GM18507 (cell line): Measurements from ENCODE around the gene MYL2.

Experiments used
- DNase-seq: peaks from one replicate; pipeline ENCODE4 v3.0.0; 2011; ENCODE audit warnings: low read depth; ENCODE audit not compliant: insufficient read length; ENCODE audit errors: extremely low spot score
- FAIRE-seq: peaks from 2 replicates; lab custom pipeline; 2011; peaks lifted over from hg19 to GRCh38; lab: Jason Lieb, UNC

Gene MYL2

DNA sequence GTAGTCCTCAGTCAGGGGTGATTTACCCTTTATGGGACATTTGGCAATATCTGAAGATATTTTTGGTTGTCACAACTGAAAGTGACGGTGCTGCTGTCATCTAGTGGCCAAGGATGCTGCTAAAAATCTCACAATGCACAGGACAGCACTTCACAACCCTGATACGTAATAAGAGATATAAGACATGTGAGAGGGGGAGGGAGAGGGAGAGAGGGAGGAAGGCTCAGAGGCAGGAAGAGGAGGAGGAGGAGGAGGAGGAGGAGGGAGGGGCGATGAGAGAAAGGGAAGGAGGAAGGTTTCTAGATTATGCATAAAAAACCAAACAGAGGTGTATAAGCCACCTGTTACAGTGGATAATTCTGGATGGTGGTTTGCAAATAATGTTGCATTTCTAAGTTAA lies 14.3 kb downstream of the MYL2 start:
- FAIRE-seq (peak; percentile 83), DNase-seq (no peak)

DNA sequence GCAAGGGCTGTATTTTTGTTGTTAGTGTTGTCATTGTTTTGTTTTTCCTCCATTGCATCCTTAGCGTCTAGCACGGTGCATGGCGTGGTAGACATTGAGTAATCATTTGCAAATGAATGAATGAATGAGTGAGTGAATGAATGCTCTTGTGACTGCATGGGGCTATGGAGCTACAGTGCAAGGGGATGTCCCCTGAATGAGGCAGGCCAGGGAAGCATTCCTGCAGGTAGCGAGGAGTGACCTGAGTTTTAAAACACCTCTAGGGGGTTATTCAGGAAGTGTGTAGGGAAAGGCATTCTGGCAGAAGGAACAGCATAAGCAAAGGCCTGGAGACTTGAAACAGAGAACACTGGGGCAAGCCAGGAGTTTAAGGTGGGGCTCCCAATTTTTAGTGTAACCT lies 16.9 kb downstream of the MYL2 start:
- no peak for FAIRE-seq
- DNase-seq = no peak

GRCh38 chr12:110901401-110901800 lies 19.0 kb downstream of the MYL2 start:
- DNase-seq (no peak), FAIRE-seq (no peak)

GRCh38 chr12:110896559-110896958 lies 23.8 kb downstream of the MYL2 start:
- DNase-seq (no peak), FAIRE-seq (no peak)

DNA sequence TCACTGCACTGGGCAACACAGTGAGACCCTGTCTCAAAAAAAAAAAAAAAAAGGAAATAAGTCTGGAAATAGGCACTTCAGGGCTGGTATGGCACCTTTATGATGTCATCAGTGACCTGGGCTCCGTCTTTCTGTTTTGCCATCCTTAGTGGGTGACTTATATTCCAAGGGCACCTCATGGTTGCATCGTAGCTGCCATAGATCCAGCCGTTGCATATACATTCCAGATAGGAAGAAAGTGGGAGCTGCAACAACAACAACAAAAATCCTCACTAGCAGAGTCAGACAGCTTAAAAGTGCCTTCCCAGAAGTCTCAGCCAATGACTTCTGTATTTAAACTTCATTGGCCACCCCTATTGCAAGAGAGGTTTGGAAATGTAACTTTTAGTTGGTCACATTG lies 26.4 kb downstream of the MYL2 start:
- DNase-seq = no peak
- FAIRE-seq = no peak

- DNase-seq (no peak), FAIRE-seq (no peak)
Measured at GRCh38 chr12:110889361-110889760, 31.0 kb downstream of the MYL2 start.

DNA sequence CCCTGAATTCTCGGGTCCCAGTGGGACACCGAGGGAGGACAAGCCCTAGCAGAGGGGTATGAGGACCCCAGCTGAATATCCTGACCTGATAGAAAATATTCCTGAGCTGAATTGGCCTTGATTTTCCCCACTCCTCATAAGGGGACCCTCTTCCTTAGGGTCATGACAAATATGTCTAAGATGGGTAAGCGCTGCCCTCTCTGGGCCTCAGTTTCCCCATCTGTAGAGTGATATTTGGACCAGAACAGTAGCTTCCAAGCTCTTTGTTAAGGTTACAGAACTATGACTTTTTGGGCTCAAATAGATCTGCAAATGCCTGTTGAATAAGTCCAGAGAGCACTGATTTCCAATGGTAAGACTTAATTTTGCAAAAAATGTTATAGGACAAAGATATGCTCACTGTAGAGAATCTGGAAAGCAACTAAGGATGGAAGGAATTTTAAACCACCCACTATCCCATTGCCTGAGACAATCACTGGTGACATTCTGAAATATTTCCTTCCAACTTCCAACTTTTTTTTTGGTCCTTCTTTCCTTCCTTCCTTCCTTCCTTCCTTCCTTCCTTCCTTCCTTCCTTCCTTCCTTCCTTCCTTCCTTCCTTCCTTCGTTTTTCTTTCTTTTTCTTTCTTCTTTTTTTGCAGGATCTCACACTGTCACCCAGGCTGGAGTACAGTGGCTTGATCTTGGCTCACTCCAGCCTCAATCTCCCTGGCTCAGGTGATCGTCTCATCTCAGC lies 32.0 kb downstream of the MYL2 start:
- FAIRE-seq (no peak), DNase-seq (no peak)

GRCh38 chr12:110885152-110885840 lies 35.1 kb downstream of the MYL2 start:
- FAIRE-seq = no peak

GRCh38 chr12:110883251-110883650 lies 37.1 kb downstream of the MYL2 start:
- FAIRE-seq = no peak

More at GRCh38 chr12:110885152-110885840, 35.1 kb downstream of the MYL2 start:
- no peak for DNase-seq

DNA sequence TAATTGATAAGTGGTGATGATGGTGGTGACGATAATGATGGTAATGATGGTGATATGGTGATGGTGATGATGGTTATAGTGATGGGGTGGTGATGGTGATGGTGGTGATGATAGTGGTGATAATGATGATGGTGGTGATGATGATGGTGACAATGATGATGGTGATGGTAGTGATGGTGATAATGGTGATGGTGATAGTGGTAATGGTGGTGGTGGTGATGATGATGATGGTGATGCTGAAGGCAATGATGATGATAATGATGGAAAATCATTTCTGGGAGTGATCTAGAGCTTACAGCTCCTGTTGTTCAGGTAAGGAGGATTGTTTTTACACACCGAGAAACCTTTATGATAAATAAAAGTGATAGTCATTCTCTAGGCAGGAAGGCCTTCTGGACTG lies 39.7 kb downstream of the MYL2 start:
- FAIRE-seq = no peak
- no peak for DNase-seq

More at GRCh38 chr12:110883251-110883650, 37.1 kb downstream of the MYL2 start:
- no peak for DNase-seq

- FAIRE-seq (no peak), DNase-seq (no peak)
Measured at GRCh38 chr12:110874781-110875180, 45.6 kb downstream of the MYL2 start.

DNA sequence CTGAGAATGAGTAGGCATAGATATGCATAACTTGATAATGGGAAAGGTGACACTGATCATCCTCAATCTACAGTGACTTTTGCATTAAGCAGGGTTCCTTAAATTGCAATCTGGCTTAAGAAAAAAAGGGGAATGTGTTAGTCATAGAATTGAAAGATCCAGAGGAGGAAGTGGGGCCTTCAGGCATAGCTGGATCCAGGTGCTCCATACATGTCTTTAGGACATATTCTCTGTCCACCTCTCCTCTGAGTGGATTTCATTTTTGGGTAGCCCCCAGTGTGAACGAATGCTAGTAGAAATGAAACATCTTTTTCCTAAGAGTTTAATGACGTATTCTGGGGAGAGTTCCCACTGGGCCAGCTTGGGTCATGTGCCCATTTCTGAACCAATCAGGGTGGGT lies 46.0 kb downstream of the MYL2 start:
- FAIRE-seq (no peak), DNase-seq (no peak)

- DNase-seq (no peak), FAIRE-seq (no peak)
Measured at GRCh38 chr12:110872100-110872499, 48.3 kb downstream of the MYL2 start.

DNA sequence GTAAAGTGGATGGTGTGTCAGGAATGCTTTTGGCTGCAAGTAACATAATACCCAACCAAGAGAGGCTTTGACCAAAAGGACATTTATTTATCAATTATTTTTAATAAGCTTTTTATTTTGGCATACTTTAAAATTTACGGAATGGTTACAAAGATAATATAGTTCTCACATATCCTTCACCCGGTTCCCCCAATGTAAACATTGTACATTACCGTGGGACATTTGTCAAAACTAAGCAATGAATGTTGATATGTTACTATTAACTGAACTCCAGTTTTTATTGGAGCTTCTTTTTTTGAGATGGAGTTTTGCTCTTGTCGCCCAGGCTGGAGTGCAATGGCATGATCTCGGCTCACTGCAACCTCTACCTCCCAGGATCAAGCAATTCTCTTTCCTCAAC lies 50.6 kb downstream of the MYL2 start:
- DNase-seq (no peak), FAIRE-seq (no peak)

DNA sequence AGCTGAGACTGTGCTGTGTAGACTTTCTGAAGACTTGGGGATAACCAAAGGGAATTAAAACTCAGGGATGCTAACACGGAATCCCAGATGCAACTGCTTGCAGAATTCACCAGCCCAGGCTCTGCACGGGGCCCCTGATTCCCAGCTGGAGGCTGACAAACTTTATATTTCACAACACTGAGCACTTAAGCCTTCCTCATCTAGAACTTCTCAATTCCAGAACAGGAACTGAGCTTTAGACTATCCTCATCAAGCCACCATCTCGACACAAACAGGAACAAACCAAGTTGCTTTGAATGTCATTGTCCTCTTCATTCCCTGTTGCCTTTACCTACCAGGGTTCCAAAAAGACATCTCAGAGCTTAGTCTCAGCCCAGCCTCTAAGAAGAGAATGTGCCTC lies 51.4 kb downstream of the MYL2 start:
- no peak for DNase-seq

GRCh38 chr12:110865521-110865920 lies 54.9 kb downstream of the MYL2 start:
- FAIRE-seq (no peak), DNase-seq (no peak)

More for the DNA sequence above, 51.4 kb downstream of the MYL2 start:
- no peak for FAIRE-seq

DNA sequence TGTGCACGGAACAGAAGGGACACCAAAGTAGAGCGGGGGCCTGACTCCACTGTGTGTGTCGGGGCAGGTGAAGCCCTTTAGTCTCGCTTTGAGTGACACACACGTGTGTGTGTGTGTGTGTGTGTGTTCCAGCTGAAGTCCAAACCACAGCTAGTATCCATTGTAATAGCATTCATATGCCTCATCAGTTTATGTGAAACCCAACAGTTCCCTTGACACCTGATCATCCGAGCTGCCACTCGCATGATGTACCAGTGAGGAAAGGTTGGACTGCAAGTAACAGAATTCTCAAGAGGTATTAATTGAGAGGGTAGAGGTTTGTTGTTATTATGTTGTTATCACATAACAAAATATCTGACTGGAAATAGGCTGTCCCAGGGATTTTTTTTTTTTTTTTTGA lies 57.2 kb downstream of the MYL2 start:
- DNase-seq (no peak), FAIRE-seq (no peak)

DNA sequence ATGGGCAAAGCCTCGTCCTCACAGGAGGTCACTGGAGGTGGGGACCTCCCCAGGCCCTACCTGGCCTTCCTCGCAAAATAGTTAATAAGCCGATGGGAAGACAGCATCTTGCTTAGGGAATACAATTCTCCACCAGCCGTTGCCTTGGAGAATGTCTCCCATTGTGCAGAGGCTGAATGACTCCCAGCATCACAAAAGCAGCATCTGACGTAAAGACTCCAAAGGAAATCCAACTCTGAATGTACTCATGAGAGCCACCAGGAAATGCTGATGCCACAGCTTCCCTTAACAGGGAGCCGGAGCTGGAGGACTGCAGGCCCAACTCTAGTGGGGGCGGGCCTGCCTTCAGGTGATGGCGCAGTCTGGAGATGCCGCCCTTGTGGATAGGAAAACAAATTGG lies 58.0 kb downstream of the MYL2 start:
- no peak for FAIRE-seq
- no peak for DNase-seq

DNA sequence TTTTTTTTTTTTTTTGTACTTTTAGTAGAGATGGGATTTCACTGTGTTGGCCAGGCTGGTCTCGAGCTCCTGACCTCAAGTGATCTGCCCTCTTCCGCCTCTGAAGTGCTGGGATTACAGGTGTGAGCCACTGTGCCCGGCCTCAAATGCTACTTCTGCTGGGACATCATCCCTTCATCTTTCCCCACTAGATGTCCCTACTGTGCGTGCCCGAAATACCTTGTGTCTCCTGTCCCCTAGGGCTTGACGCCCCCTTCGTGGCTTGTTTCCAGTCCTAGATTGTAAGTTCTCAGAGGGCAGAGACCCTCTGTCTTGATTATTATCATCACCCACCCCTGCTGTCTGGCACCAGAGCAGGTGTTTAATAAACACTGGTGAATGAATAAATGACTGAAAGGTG lies 58.6 kb downstream of the MYL2 start:
- DNase-seq (no peak), FAIRE-seq (no peak)
